ENCODE measurements around the gene FRRS1L.

DNA sequence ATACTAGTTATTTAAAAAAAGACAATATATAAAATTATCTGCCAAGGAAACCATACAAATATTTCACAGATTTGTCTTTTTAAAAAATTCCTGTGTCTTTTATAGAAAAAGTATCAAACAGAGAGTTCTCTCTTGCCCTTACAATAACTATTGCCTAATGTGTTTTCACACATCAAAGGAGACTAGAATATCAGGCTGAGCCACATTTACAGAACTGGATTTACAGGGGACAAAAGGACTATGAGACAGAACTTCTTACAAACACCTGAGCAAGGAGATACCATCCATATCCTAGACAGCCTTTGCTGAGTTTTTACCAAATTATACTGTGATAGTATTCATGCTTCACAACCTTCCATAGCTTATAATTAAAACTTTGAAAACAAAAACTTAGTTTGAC is 81.5 kb downstream of the FRRS1L start:
- TF ChIP-seq, protein P1, sequence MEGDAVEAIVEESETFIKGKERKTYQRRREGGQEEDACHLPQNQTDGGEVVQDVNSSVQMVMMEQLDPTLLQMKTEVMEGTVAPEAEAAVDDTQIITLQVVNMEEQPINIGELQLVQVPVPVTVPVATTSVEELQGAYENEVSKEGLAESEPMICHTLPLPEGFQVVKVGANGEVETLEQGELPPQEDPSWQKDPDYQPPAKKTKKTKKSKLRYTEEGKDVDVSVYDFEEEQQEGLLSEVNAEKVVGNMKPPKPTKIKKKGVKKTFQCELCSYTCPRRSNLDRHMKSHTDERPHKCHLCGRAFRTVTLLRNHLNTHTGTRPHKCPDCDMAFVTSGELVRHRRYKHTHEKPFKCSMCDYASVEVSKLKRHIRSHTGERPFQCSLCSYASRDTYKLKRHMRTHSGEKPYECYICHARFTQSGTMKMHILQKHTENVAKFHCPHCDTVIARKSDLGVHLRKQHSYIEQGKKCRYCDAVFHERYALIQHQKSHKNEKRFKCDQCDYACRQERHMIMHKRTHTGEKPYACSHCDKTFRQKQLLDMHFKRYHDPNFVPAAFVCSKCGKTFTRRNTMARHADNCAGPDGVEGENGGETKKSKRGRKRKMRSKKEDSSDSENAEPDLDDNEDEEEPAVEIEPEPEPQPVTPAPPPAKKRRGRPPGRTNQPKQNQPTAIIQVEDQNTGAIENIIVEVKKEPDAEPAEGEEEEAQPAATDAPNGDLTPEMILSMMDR (IDR thresholded peaks at IDR 0.05) = no peak
- no peak for TF ChIP-seq POLR2A (IDR thresholded peaks at IDR 0.05)
